ENCODE measurements around the gene TMPRSS3.

DNA sequence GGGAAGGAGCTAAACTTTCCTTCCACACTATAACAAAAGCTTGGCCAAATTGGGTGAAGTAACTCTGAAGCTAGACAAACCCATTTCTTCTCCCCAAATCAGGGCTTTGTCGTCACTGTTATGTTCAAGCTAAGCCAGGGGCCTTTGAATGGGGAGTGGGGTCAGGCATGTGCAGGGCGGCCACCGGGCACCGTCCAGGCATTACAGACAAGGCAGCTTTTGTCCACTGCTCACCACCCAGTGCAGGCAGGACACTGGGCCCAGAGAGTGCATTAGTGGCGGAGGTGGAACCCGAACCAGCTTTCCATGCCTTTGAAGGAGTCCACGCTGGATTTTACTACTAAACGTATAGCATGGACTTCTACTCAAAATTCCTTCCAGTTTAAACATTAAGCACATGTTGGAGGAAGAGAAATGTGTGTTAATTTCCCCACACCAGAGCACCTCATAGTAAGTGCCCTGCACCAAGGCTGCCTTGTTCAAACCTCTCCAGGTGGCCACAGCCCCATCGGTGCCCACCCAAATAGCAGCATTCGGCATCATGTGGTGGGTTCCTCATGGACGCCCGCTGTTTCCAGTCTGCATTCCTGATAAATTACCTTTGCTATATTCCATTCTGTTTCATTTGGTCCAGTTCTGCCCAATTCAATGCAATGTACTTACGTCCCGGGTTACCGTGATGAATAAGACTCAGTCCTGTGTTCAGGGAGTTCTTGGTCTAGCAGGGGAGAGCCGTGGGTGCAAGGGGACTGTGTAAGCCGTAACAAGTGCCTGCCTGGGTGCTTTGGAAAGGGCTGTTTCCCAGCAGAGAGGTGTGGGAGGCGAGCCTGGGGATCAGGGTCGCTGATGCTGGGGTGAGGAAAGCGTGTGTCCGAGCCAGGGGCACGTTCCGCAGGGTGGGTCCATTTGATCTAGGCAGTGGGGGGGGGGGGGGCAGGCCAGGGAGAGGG, 9.5 kb upstream of the TMPRSS3 start:
- no peak for TF ChIP-seq RNF2 (IDR thresholded peaks at IDR 0.05; ENCODE audit: borderline replicate concordance, low read depth)
- TF ChIP-seq, protein P1, sequence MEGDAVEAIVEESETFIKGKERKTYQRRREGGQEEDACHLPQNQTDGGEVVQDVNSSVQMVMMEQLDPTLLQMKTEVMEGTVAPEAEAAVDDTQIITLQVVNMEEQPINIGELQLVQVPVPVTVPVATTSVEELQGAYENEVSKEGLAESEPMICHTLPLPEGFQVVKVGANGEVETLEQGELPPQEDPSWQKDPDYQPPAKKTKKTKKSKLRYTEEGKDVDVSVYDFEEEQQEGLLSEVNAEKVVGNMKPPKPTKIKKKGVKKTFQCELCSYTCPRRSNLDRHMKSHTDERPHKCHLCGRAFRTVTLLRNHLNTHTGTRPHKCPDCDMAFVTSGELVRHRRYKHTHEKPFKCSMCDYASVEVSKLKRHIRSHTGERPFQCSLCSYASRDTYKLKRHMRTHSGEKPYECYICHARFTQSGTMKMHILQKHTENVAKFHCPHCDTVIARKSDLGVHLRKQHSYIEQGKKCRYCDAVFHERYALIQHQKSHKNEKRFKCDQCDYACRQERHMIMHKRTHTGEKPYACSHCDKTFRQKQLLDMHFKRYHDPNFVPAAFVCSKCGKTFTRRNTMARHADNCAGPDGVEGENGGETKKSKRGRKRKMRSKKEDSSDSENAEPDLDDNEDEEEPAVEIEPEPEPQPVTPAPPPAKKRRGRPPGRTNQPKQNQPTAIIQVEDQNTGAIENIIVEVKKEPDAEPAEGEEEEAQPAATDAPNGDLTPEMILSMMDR (IDR thresholded peaks at IDR 0.05) = no peak
- TF ChIP-seq CBX8 (IDR thresholded peaks at IDR 0.05) = no peak
- TF ChIP-seq, protein P2, sequence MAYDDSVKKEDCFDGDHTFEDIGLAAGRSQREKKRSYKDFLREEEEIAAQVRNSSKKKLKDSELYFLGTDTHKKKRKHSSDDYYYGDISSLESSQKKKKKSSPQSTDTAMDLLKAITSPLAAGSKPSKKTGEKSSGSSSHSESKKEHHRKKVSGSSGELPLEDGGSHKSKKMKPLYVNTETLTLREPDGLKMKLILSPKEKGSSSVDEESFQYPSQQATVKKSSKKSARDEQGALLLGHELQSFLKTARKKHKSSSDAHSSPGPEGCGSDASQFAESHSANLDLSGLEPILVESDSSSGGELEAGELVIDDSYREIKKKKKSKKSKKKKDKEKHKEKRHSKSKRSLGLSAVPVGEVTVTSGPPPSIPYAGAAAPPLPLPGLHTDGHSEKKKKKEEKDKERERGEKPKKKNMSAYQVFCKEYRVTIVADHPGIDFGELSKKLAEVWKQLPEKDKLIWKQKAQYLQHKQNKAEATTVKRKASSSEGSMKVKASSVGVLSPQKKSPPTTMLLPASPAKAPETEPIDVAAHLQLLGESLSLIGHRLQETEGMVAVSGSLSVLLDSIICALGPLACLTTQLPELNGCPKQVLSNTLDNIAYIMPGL (CRISPR knock-in tag; IDR thresholded peaks at IDR 0.05; ENCODE audit: borderline replicate concordance) = no peak
